GM18526 (cell line): ENCODE data around the gene KRT82.

Experiments
- POLR2A ChIP-seq: IDR thresholded peaks from 3 replicates; pipeline ENCODE4 v1.6.1; 2011; ENCODE audit not compliant: insufficient read length; ENCODE audit errors: extremely low read depth

KRT82 gene

GRCh38 chr12:52361553-52361952 lies 44.6 kb downstream of the KRT82 start:
- TF ChIP-seq POLR2A = no peak

- TF ChIP-seq POLR2A = no peak
These were observed 45.4 kb downstream of the KRT82 start for GRCh38 chr12:52360663-52361271.

- no peak for TF ChIP-seq POLR2A
These were observed 46.0 kb downstream of the KRT82 start for GRCh38 chr12:52360106-52360662.

- TF ChIP-seq POLR2A = no peak
These were observed 46.5 kb downstream of the KRT82 start for GRCh38 chr12:52359621-52360061.

DNA sequence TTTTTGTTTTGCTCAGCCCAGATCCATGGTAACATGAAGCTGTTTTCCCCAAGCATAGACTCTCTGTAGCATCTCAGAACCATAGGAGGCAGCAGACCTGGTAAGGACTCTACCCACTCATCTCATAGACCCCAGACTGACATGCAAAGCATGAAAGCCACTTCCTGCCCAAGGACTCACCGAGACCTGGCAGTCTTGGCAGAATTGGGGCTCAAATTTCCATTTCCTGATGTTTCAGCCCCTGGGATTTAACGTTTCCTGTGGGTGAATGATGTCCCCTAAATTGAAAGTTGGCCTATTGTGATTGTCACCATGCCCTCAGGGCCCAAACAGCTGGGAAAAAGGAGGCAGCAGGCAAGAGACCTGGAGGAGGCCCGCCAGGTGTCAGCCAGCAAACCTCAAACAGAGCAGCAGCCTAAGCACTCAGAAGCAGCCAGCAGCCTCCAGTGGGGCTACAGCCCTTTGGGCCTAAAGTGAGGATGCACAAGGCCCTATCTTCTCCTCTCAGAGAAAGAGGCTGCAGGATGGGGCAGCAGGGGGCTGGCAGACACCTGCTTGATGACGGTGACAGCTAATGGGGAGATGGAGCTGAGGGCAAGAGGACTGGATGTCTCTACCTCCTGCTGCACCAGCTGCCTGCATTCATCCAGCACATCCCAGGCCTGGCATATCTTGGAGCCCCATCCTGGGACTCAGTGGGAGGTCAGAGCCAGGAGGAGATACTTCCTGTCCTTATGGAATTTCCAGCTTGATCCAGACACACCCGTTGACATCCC lies 47.4 kb downstream of the KRT82 start:
- TF ChIP-seq POLR2A = no peak

DNA sequence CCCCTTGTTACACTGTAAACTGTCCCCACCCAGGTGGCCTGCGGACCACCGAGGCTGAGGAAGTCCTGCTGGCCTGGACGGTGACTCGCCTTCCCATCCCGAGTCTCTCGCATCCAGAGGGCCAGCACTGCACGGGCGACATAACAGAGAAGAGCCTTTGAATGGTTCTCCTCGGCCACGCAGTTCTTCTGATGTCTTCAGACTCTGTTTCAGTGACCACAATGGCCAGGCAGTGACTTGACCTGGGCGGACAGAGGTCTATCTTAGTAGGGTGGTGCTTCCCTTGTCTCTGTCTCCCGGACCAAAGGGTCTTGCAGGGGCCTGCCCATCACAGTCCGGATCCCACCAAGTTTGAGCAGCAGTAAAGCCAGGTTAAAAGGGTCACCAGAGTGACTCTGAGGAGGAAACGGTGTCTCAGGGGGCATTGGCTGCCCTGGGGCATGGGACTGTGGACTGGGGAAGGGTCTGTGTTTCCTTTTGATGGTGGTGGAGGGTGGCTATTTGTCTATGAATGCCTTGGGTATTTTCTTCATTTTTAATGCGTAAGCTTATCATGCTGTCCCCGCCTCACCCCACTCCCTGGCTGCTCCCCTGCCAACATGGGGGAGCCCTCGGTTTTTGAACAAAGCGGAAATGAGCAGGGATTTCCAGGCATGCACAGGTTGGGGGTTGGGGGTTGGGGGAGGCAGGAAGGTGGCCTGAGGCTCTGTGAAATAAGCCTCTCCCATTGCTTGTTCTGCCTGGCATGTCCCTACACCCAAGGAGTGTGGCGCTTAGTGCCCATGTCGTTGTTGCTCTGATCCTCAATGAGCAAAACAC lies 49.2 kb downstream of the KRT82 start:
- no peak for TF ChIP-seq POLR2A

DNA sequence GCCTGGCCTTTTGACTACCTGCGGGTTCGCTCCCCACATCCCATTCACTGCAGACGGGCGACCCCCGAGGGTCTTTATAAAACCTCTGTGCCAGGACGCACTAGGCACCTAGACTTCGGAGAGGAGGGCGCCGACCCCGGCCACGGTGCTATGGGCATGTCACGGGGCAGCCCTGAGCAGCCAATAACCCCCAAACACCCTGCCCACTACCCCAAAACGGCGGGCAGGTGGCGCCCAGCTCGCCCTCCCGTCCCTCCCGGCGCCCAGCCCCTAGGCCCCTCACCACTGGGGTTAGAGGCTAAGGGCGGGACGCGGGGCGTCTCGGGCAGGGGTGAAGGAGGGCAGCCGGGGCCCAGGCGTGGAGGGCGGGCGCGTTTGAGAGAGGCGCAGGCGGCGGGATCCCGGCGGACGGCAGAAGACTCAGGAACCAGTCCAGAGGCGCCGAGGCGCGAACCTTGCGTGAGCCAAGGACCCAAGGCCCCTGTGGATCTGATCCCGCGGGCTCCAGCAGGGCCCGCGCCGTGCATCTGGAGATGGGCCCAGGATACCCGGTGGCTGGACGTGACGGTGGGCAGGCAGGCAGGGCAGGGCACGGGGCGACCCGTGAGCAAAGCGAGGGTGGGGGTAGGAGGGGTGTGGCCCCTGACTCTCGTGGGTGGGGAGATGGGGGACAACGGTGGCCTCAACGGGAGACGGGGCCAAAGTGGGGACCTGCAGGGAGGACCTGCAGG lies 49.9 kb downstream of the KRT82 start:
- TF ChIP-seq POLR2A = no peak

GRCh38 chr12:52355176-52355575 lies 51.0 kb downstream of the KRT82 start:
- TF ChIP-seq POLR2A = no peak

GRCh38 chr12:52354200-52354599 lies 51.9 kb downstream of the KRT82 start:
- TF ChIP-seq POLR2A = no peak

DNA sequence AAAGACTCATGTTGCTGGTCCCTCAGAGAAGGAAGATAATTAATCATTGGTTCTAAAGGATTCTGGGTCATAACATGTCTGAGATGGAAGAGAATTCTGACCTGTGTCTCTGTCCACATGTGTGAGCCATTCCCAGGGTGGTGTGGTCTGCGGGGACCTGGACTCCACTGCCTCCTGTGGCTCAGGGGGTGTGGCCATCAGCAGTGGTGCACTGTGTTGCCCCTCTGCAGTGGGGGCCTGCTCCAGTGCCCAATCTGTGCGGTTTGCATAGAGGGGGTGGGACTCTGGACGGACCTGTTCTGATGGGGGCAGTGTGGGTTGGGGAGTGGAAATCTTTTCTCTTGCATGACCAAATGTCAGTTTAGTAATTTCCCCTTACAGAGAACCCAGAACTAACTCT lies 52.4 kb downstream of the KRT82 start:
- no peak for TF ChIP-seq POLR2A

DNA sequence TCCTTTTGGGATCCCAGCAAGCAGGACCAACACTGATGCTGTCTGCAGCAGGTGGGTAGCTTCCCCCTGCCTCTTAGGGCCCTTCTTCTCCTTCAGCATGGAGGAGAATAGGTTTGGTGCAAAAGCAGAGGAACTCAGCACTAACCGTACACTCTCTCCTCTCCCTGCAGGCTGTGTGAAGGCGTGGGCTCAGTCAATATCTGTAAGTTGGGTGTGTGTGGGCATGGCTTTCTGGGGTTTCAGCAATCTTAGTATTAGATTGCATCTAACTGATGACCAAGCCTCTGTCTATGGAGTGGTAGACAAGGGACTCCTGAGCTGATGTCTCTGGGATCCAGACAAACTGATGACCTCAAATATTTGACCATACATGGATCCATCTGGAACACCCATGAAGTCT lies 53.2 kb downstream of the KRT82 start:
- no peak for TF ChIP-seq POLR2A

GRCh38 chr12:52351196-52352059 lies 54.7 kb downstream of the KRT82 start:
- TF ChIP-seq POLR2A = no peak

DNA sequence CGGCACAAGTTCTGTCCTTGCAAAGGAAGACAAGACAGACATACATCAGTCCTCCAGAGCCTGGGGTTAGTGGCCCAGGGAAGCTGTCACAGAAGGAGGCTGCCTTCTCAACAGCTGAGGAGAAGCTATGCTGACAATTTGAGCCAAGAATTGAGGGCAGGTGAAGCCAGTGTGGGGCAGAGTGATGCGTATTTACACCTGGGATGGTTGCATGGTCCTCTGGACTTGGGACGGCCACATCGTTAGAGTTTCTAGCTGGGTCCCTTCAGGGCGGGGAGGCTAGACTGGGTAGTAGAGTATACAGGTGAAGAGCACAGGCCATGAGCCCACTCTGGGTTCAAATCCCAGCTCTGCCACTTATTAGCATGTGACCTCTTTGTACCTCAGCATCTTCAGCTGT lies 55.3 kb downstream of the KRT82 start:
- no peak for TF ChIP-seq POLR2A

GRCh38 chr12:52350021-52350620 lies 56.0 kb downstream of the KRT82 start:
- TF ChIP-seq POLR2A = no peak

- no peak for TF ChIP-seq POLR2A
These were observed 56.9 kb downstream of the KRT82 start for GRCh38 chr12:52349196-52349595.
